HCT116 (cell line): ENCODE measurements around the gene SERINC3.

Experiments used
- CEBPB ChIP-seq: IDR thresholded peaks from 2 replicates; pipeline ENCODE4 v1.6.1; 2012; ENCODE audit warnings: low read depth
- ELF1 ChIP-seq: IDR thresholded peaks from 2 replicates; pipeline ENCODE4 v1.6.1; 2012; ENCODE audit warnings: low read depth, borderline replicate concordance
- JUND ChIP-seq: IDR thresholded peaks from 2 replicates; pipeline ENCODE4 v1.6.1; 2012
- POLR2A ChIP-seq: IDR thresholded peaks from 2 replicates; pipeline ENCODE4 v1.7.0; 2011; ENCODE audit warnings: borderline replicate concordance; ENCODE audit not compliant: insufficient read depth, insufficient read length; ENCODE audit errors: extremely low read depth
- RAD21 ChIP-seq: IDR thresholded peaks from 2 replicates; pipeline ENCODE4 v1.6.1; 2012; ENCODE audit warnings: low read depth, mild to moderate bottlenecking
- SIN3A ChIP-seq: IDR thresholded peaks from 2 replicates; pipeline ENCODE4 v1.6.1; 2012; ENCODE audit warnings: low read depth
- TCF7L2 ChIP-seq: IDR thresholded peaks from 2 replicates; pipeline ENCODE4 v1.7.0; 2011; ENCODE audit warnings: borderline replicate concordance, inconsistent platforms; ENCODE audit not compliant: insufficient read depth, insufficient read length; ENCODE audit errors: extremely low read depth
- ZFX ChIP-seq: fragments of 450-650 bp; IDR thresholded peaks from 2 replicates; pipeline ENCODE4 v1.6.1; 2017
- ZNF274 ChIP-seq: fragments of 200-500 bp; sonication (Bioruptor generic); IDR thresholded peaks from 2 replicates; pipeline ENCODE4 v1.6.1; 2014; ENCODE audit warnings: mild to moderate bottlenecking, low read depth, low read length, inconsistent platforms
- TF ChIP-seq, protein P1 (sequence below), 3 experiments: fragments of 200-600 bp in 1 of 3; sonication (generic) in 1 of 3; IDR thresholded peaks in 2 of 3; conservative IDR thresholded peaks in 1 of 3; 2 replicates each; pipeline ENCODE4 v1.5.1; 2012 to 2017; ENCODE audit warnings: low read depth in 2 of 3, low read length in 2 of 3, antibody characterized with exemption in 1 of 3, borderline replicate concordance in 1 of 3, control low read depth in 1 of 3, mild to moderate bottlenecking in 1 of 3, mixed read lengths in 1 of 3, mixed run types in 1 of 3, moderate library complexity in 1 of 3; ENCODE audit not compliant: insufficient read depth in 1 of 3
- TF ChIP-seq, protein P2 (sequence below): IDR thresholded peaks from 2 replicates; pipeline ENCODE4 v1.6.1; 2012
- TF ChIP-seq, protein P3 (sequence below): IDR thresholded peaks from 2 replicates; pipeline ENCODE4 v1.6.1; 2012

DNA sequence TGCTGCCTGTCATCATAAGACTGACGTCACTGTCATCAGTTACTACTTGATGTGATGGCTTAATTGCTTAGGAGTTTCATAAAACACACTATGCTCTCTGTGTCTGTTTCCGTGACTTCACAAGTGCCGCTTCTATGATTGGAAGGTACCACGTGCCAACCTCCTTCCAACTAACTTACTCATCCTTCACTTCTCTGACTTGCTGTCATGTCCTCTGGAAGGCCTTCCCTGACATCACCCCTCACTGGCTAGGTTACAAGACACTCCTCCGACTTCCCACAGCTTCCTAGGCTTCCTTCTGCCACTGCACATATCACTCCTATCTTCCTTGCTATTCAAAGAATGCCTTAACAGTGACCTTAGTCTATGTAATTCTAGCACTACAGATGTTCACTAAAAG is 20.4 kb downstream of the SERINC3 start:
- TF ChIP-seq, protein P1, sequence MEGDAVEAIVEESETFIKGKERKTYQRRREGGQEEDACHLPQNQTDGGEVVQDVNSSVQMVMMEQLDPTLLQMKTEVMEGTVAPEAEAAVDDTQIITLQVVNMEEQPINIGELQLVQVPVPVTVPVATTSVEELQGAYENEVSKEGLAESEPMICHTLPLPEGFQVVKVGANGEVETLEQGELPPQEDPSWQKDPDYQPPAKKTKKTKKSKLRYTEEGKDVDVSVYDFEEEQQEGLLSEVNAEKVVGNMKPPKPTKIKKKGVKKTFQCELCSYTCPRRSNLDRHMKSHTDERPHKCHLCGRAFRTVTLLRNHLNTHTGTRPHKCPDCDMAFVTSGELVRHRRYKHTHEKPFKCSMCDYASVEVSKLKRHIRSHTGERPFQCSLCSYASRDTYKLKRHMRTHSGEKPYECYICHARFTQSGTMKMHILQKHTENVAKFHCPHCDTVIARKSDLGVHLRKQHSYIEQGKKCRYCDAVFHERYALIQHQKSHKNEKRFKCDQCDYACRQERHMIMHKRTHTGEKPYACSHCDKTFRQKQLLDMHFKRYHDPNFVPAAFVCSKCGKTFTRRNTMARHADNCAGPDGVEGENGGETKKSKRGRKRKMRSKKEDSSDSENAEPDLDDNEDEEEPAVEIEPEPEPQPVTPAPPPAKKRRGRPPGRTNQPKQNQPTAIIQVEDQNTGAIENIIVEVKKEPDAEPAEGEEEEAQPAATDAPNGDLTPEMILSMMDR (IDR thresholded peaks at IDR 0.05 in 2 of 3, conservative IDR thresholded peaks at IDR 0.05 in 1 of 3; ENCODE audit: borderline replicate concordance in 1 of 3, insufficient read depth in 1 of 3, low read depth in 2 of 3, low read length in 2 of 3): no peak
- TF ChIP-seq POLR2A: no peak
- no peak for TF ChIP-seq JUND
- no peak for TF ChIP-seq ELF1
- TF ChIP-seq RAD21: no peak
- TF ChIP-seq, protein P2, sequence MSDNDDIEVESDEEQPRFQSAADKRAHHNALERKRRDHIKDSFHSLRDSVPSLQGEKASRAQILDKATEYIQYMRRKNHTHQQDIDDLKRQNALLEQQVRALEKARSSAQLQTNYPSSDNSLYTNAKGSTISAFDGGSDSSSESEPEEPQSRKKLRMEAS: no peak
- TF ChIP-seq, protein P3, sequence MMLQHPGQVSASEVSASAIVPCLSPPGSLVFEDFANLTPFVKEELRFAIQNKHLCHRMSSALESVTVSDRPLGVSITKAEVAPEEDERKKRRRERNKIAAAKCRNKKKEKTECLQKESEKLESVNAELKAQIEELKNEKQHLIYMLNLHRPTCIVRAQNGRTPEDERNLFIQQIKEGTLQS: no peak
- no peak for TF ChIP-seq ZFX
- no peak for TF ChIP-seq TCF7L2
- no peak for TF ChIP-seq CEBPB
- TF ChIP-seq SIN3A: no peak
- TF ChIP-seq ZNF274: no peak
